HG03457 (cell line): ENCODE measurements around the gene CDH22.

ENCODE experiments used
- ATAC-seq: cut with Tn5 transposase; IDR thresholded peaks from one replicate; pipeline ENCODE4 v1.9.1; 2021; ENCODE audit warnings: moderate number of reproducible peaks; ENCODE audit not compliant: unreplicated experiment

The CDH22 gene

DNA sequence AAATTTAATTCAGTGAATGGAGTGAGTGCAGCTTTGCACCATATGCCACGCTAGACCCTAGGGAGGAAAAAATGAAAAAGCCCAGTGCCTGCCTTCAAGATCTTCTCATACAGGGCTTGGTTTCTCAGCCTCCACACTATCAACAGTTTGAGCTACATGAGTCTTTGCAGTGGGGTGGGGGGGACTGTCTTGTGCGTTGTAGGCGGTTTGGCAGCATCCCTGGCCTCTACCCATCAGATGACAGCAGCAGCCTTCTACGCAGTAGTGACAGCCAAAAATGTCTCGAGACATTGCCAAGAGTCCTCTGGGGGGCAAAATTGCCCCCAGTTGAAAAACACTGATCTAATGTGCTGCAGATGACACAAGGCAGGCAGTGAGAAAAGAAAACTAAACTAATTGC is 6.2 kb downstream of the CDH22 start:
- no peak for ATAC-seq

DNA sequence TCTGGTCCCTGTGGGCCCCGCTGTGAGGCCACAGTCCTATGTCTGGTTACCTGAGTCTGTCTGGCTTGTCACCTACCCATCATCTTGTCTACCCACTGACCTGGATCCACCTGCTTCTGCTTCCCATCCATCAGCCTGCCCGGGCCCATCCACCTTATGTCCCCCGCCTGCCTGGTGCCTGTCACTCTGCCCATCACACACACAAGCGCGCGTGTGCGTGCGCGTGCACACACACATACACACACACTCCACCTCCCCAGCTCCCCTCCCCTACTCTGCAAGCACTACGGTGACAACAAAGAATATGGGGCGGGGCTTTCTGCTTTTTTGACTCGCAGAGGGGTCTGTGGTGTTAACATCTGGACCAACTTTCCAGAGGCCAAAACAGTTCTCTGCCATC is 8.0 kb downstream of the CDH22 start:
- ATAC-seq: no peak

DNA sequence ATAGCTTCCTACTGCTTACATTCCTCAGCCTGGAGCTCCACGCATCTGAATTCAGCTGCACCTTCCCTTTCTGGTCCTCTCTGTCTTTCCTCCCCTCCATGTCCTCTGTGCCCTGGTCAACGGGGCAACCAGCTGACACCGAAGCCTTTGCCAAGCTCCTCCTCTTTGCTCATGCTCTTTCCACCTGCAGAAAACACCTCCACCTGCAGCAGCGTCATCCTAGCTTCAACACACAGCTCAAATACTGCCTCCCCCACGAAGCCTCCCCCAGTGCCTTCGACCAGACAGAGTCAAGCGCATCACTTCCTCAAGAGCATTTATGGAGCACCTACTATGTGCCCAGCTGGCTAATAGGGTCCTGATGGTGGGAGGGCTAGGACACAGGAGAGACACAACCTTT is 9.2 kb downstream of the CDH22 start:
- no peak for ATAC-seq

DNA sequence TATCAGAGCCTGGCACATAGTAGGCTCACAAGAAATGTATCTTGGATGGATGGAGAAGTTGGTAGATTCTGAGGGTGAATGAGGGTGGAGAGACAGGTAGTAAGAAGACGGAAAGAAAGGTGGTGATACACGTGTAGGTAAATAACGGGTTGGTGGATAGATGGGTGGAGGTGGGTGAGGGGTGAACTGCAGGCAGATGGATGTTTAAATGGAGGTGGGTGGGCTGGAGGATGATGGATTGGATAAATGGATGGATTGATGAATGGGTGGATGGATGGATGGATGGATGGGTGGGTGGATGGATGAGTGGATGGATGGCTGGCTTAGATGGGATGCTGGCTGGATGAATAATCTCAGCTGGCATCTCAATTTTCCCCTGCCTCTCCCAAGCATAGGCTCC is 9.9 kb downstream of the CDH22 start:
- ATAC-seq: no peak

DNA sequence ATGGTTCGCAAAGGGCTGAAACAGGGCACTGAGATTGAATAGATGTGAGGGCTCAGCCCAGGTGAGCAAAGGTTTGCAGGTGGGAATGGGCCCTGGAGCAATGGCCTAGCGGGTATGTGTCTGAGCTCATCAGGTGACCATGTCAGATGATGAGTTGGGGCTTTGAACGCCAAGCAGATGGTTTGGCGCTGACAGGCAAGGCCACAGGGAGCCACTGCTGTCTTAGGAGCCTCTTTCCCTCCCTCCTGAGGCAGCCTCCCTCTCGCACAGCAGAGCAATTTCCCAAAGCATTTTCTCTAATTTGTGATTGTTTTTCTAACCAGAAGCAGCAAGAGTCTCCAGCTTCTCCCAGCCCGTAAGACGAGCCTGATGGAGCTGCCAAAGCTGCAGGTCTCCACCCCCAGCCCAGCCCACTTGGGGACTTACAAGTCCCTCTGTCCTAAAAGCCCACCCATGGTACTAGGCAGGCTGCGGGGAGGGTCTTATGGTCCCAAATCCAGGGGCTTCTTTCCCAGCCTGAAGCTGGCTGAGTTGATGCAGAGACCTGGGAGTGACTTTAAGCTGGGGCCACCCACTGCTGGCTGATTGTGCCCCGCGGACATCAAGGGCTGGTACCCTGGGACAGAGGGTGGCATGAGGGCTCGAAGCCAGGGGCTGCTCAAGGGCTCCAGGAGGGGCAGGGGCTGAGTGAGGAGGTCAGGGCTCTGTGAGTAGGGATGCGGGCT is 11.6 kb downstream of the CDH22 start:
- no peak for ATAC-seq

GRCh38 chr20:46293084-46293483 is 15.2 kb downstream of the CDH22 start:
- no peak for ATAC-seq

- ATAC-seq: no peak
Measured at GRCh38 chr20:46291401-46291800, 16.9 kb downstream of the CDH22 start.

- ATAC-seq: no peak
Measured at GRCh38 chr20:46289432-46289831, 18.9 kb downstream of the CDH22 start.

DNA sequence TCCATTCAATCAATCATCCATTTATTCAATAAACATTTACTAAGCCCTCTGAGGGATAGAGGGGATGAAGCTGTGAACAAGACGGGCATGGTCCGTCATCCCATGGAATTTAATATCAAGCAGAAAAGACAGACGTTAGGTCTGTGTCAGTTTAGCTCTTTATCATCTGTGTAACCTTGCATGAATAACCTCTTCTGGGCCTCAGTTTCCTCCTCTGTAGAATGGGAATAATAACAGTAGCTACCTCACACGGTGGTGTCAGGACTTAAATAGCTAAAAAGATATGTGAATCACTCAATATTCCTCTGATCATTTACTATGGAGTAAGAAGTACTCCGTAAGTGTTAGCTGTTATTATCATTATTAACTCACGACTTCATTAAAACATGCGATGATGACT is 21.3 kb downstream of the CDH22 start:
- ATAC-seq: no peak

DNA sequence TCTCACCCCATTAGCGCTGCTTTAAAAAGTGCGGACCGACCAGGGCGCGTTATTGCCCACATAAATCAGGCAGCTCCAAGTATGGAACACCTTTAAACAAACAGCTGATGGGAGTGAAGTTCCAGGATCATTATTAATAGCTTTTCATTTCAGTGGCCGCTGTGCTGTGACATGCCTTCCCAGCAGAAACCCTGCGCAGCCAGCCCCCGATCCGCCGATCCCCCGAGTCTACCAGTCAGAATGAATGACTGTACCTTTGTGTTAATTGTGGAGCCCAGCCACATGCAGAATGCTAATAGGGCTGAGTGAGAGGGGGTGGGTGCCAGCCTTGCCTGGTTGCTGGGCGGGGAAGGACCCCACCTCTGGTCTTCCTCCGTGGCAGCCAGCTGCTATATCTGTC is 21.9 kb downstream of the CDH22 start:
- ATAC-seq: no peak

- no peak for ATAC-seq
Measured at GRCh38 chr20:46285740-46286139, 22.6 kb downstream of the CDH22 start.

DNA sequence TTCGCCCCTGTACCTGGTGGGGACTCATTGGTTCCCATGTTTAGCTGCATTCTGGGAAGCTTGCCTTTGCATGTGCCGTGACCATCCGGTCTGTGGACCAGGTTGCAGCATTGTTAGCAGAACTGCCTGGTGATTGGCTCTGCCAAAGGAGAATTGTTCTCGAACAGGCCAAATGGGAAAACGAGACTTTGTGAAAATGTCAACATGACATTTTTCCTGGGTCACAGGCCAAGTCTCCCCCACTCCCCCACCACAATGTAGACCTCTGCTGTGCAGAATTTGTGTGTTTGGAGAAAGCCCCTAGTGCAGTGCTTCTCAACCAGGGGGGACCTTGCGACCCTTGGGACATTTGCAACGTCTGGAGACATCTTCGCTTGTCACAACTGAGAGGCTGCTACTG is 23.2 kb downstream of the CDH22 start:
- ATAC-seq: no peak

GRCh38 chr20:46284040-46284427 is 24.3 kb downstream of the CDH22 start:
- no peak for ATAC-seq

GRCh38 chr20:46283426-46284039 is 24.8 kb downstream of the CDH22 start:
- ATAC-seq: no peak

GRCh38 chr20:46282669-46283068 is 25.6 kb downstream of the CDH22 start:
- ATAC-seq: no peak

- ATAC-seq: no peak
Measured at GRCh38 chr20:46279103-46279502, 29.2 kb downstream of the CDH22 start.

DNA sequence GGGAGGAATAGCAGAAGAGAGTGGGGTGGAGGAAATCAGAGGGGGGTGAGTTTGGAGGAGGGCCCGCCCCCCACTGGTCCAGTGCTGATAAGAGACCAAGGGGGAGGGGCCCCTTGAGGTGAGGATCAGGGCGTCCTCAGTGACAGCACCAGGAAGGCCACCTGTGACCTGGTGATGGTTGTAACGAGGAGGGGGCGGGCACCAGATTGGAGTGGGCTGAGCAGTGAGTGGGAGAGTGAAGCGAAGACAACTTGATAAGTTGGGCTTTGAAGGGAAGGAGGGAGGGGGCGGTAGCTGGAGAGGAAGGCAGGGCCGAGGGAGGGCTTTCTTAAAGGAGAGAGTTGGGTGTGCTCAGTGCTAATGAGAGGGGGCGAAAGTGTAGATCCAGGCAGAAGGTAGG is 30.7 kb downstream of the CDH22 start:
- ATAC-seq: no peak

DNA sequence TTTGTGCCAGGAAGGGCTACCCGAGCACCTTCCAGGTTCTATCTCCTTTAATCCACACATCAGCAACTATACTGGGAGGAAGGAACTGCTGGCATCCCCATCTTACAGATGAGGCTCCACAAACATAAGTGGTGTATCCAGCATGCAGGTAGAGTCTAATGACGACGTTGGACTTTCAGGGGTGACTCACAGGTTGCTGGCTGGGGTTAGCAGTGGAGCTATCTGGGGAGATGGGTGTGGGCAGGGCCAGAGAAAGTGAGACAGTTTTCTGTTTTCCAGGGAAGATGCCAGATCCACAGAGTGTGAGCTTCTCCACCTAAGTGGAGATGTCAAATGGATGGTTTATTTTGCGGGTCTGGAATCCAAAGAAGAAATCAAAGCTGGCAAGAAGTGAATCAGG is 31.8 kb downstream of the CDH22 start:
- no peak for ATAC-seq

- ATAC-seq: no peak
Measured at GRCh38 chr20:46275091-46275490, 33.2 kb downstream of the CDH22 start.

GRCh38 chr20:46273717-46274116 is 34.6 kb downstream of the CDH22 start:
- ATAC-seq: no peak

GRCh38 chr20:46272389-46273047 is 35.8 kb downstream of the CDH22 start:
- no peak for ATAC-seq

- no peak for ATAC-seq
Measured at GRCh38 chr20:46270977-46271744, 37.1 kb downstream of the CDH22 start.
